Thyroid gland (tissue), 4 donors: ENCODE data around the gene JOSD2.

Experiments
- POLR2A ChIP-seq, 2 donors: fragments of 450-650 bp; IDR thresholded peaks; one replicate each; pipeline ENCODE4 v1.6.1; 2017; ENCODE audit warnings: antibody characterized with exemption in 2 of 2, mild to moderate bottlenecking in 2 of 2, moderate library complexity in 1 of 2
- TF ChIP-seq, protein P1 (sequence below), 6 experiments: fragments of 200-600 bp in 3 of 6; fragments of 450-650 bp in 3 of 6; sonication (generic) in 3 of 6; IDR thresholded peaks; one replicate each; pipeline ENCODE4 v1.5.1; 2016 to 2019; ENCODE audit warnings: antibody characterized with exemption in 6 of 6, mild to moderate bottlenecking in 2 of 6, inconsistent platforms in 1 of 6, moderate library complexity in 1 of 6

DNA sequence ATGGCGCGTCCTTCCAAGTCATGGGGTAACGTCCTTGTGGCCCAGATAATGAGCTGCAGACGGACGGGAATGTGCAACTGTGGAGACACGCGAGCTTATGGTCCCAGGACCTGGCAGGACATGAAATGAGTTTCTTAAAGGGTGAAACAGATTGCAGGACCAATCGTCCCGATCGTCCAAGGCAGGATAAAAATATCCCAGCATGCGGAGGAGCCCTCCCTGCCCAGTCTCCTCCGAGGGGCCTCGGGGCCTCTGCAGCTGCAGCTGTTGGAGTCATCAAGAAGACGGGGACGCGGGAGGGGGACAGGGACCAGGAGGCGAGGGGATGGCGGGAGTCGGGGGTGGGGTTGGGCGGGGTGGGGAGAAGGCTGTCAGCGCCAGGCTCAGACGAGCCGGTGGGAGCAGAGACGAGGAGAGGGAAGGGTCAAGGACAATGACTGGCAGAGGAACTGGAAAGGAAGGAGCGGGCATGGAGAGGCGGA lies 20.0 kb downstream of the JOSD2 start:
- TF ChIP-seq, protein P1, sequence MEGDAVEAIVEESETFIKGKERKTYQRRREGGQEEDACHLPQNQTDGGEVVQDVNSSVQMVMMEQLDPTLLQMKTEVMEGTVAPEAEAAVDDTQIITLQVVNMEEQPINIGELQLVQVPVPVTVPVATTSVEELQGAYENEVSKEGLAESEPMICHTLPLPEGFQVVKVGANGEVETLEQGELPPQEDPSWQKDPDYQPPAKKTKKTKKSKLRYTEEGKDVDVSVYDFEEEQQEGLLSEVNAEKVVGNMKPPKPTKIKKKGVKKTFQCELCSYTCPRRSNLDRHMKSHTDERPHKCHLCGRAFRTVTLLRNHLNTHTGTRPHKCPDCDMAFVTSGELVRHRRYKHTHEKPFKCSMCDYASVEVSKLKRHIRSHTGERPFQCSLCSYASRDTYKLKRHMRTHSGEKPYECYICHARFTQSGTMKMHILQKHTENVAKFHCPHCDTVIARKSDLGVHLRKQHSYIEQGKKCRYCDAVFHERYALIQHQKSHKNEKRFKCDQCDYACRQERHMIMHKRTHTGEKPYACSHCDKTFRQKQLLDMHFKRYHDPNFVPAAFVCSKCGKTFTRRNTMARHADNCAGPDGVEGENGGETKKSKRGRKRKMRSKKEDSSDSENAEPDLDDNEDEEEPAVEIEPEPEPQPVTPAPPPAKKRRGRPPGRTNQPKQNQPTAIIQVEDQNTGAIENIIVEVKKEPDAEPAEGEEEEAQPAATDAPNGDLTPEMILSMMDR (IDR thresholded peaks at IDR 0.05): no peak
- no peak for TF ChIP-seq POLR2A (IDR thresholded peaks at IDR 0.05)
